ENCODE data around the gene CPS1.

Gene CPS1

GRCh38 chr2:210556329-210556980, at the start of gene CPS1:
CPS1 (plus strand) TSS chr2:210556599; CDS start chr2:210556734, 135 bp downstream.
- H3K4me3 ChIP-seq (ENCODE audit: control insufficient read depth, low read depth, low read length), result no peak within 1 kb of the TSS
- no peak for TF ChIP-seq CTCF (conservative IDR thresholded peaks at IDR 0.05; ENCODE audit: control insufficient read depth, insufficient read depth, low read depth, low read length)
- DNase-seq (ENCODE audit: low read depth), result no peak

GRCh38 chr2:210515911-210516310, 40.5 kb upstream of the CPS1 start:
- no peak overlapping the region for H3K4me3 ChIP-seq (ENCODE audit: control insufficient read depth, low read depth, low read length)
- TF ChIP-seq CTCF (conservative IDR thresholded peaks at IDR 0.05; ENCODE audit: control insufficient read depth, insufficient read depth, low read depth, low read length), result no peak

GRCh38 chr2:210517264-210517663, 39.1 kb upstream of the CPS1 start:
- no peak for DNase-seq (ENCODE audit: low read depth)
- no peak for TF ChIP-seq CTCF (conservative IDR thresholded peaks at IDR 0.05; ENCODE audit: control insufficient read depth, insufficient read depth, low read depth, low read length)
- no peak overlapping the region for H3K4me3 ChIP-seq (ENCODE audit: control insufficient read depth, low read depth, low read length)

More at GRCh38 chr2:210515911-210516310, 40.5 kb upstream of the CPS1 start:
- no peak for DNase-seq (ENCODE audit: low read depth)

- TF ChIP-seq CTCF (conservative IDR thresholded peaks at IDR 0.05; ENCODE audit: control insufficient read depth, insufficient read depth, low read depth, low read length), result no peak
- no peak for DNase-seq (ENCODE audit: low read depth)
These were observed 36.8 kb upstream of the CPS1 start for GRCh38 chr2:210519594-210519993.

GRCh38 chr2:210522399-210522798, 34.0 kb upstream of the CPS1 start:
- TF ChIP-seq CTCF (conservative IDR thresholded peaks at IDR 0.05; ENCODE audit: control insufficient read depth, insufficient read depth, low read depth, low read length), result no peak
- H3K4me3 ChIP-seq (ENCODE audit: control insufficient read depth, low read depth, low read length), result no peak overlapping the region
- DNase-seq (ENCODE audit: low read depth), result no peak

More at GRCh38 chr2:210519594-210519993, 36.8 kb upstream of the CPS1 start:
- no peak overlapping the region for H3K4me3 ChIP-seq (ENCODE audit: control insufficient read depth, low read depth, low read length)

GRCh38 chr2:210523650-210524289, 32.6 kb upstream of the CPS1 start:
- H3K4me3 ChIP-seq (ENCODE audit: control insufficient read depth, low read depth, low read length), result no peak overlapping the region
- no peak for TF ChIP-seq CTCF (conservative IDR thresholded peaks at IDR 0.05; ENCODE audit: control insufficient read depth, insufficient read depth, low read depth, low read length)
- DNase-seq (ENCODE audit: low read depth), result no peak
